GM18502 (cell line): ENCODE measurements around the gene IGF2BP2.
"Not testable (repeated sequence)": the region's sequence is repeated elsewhere in the genome, so short reads cannot be mapped to it uniquely, and the experiment has no call there.

ENCODE experiments used
- ATAC-seq: cut with Tn5 transposase; IDR thresholded peaks from one replicate; pipeline ENCODE4 v1.9.1; 2021; ENCODE audit warnings: mild to moderate bottlenecking; ENCODE audit not compliant: unreplicated experiment, poor library complexity

Gene IGF2BP2

DNA sequence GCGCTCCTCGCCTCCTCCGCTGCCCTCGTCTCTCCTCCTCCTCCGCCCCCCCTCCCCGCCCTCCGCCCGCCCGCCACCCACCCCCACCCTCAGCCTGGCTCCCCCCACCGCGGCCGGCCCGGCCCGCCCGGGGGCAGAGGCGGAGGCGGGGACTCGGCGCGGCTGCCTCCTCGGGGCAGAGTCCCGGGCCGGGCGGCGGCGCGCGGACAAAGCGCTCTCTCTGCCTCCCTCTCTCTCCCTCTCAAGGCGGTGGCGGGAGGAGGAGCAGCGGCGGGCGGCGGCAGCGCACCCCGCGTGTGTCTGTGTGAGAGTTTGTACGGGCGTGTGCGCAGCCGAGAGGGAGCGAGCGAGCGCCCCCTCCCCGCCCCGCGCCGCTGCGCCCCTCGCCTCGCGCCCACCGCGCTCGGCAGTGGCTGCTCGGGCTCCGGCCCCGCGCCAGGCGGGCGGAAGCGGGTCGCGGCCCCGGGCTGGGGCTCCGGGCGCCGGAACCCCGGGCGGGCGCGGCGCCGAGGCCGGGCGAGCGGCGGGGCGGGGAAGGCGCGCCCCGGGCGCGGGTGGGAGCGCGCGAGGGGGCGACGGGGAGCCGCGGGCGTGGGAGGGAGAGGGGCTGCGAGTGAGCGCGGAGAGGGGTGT lies at the start of gene IGF2BP2:
TSS of gene IGF2BP2 (minus strand) at position 37 of the 633 bp plus-strand sequence. CDS start 82 bp downstream, outside the sequence.
- ATAC-seq, result peak; percentile 76

DNA sequence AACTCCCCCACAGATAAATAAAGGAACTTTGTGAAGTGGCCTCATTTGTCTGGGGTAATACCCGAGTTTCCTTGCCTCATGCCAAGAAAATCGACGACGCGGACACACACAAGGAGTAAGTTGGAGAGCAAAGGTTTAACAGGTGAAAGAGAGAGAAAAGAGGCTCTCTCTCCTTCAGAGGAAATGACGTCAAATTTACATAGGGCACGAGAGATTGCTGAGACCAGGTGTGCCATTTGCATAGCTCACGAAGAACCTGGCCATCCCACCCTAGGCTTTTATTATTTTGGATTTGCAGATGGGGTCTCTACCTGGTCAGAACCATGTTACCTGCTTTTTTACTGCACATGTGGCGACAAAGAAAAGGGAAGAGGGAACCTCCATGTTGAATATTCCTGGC lies 49.3 kb upstream of the IGF2BP2 start:
- ATAC-seq, result no peak

GRCh38 chr3:185867650-185868049 lies 42.8 kb upstream of the IGF2BP2 start:
- no peak for ATAC-seq

GRCh38 chr3:185866995-185867394 lies 42.2 kb upstream of the IGF2BP2 start:
- no peak for ATAC-seq

GRCh38 chr3:185866555-185866954 lies 41.7 kb upstream of the IGF2BP2 start:
- no peak for ATAC-seq

DNA sequence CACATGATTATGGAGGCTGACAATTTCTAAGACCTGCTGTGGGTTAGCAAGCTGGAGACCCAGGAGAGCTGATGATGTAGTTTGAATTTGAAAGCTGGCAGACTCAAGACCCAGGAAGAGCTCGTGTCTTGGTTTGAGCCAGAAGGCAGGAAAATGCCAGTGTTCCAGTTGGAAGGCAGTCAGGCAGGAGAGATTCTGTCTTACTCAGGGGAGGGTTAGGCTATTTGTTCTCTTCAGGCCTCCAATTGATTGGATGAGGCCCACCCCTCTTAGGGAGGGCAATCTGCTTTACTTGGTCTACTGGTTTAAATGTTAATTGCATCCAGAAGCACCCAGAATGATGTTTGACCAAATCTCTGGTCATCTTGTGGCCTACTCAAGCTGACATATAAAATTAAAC lies 40.4 kb upstream of the IGF2BP2 start:
- no peak for ATAC-seq

- no peak for ATAC-seq
These were observed 39.9 kb upstream of the IGF2BP2 start for GRCh38 chr3:185864767-185865166.

DNA sequence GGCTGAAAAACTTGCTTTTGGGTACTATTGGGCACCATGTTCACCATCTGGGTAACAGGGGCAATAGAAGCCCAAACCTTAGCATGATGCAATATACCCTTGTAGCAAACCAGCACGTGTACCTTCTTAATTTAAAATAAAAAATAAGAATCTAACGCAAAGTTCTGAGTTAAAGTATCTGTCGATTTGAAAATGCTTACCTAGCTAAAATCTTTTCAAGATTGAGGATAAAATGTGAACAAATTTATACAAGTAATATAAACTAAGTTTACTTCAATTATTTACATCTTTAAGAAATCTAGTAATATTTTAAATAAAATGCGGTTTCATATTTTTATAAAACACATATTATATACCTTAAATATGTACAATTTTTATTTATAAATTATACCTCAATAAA lies 38.1 kb upstream of the IGF2BP2 start:
- ATAC-seq, result no peak

DNA sequence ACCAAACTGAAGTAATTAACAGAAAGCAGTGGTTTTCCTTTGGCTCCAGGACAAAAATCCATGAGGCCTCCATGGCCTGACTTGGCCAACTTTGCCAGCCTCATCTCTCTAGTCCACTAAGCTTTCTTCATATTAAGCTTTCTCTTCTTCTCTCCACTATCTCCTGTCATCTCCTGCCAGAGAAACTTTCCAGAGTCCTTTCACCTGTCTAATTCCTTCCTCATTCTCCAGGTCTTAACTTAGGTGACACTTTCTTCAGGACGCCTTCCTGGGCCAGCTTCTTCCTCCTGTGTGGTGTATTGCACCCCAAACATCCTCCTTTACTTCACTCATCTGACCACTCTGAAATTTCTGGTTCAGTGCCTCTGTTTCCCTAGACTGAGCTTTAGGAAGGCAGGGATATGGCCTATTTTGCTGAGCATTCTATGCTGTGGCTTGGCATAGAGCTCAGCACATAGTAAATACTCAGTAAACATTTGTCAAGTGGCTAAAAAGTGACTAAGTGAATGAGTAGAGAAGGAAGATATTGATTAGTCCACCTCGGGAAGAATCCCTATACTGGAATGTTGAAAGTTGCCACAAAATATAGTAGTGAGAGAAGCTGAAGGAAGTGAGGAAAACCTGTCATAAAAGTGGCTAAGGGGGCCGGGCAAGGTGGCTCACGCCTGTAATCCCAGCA lies 34.6 kb upstream of the IGF2BP2 start:
- no peak for ATAC-seq

GRCh38 chr3:185858502-185859225 lies 33.8 kb upstream of the IGF2BP2 start:
- ATAC-seq, result no peak

GRCh38 chr3:185857208-185857607 lies 32.4 kb upstream of the IGF2BP2 start:
- no peak for ATAC-seq

- no peak for ATAC-seq
These were observed 31.8 kb upstream of the IGF2BP2 start for GRCh38 chr3:185856652-185857051.

DNA sequence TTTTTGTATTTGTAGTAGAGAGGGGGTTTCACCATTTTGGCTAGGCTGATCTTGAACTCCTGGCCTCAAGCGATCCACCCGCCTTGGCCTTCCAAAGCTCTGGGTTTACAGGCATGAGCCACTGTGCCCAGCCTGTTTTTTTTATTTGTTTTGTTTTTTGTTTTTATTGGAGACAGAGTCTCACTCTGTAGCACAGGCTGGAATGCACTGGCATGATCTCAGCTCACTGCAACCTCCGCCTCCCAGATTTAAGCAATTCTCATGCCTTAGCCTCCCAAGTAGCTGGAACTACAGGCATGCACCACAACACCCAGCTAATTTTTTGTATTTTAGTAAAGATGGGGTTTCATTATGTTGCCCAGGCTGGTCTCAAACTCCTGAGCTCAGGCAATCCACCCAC lies 28.9 kb upstream of the IGF2BP2 start:
- not testable (repeated sequence) for ATAC-seq

DNA sequence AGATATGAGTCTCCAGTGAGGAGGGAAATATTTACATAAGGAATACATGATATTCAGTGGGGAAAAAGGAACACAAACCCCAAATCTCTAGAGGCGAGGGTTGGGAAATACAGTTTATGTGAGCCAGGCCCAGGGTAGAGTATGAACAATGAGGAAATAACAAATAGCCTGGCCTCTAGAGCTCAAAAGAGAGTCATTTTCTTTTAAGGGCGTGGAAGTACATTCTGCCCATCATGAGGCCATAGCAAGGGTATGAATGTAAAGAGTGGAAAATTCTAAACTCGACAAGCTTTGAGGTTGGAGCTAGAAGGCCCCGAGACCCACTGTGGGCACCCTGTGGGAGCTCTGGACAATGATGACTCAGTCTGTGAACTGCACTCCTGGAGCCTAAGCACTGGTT lies 27.8 kb upstream of the IGF2BP2 start:
- ATAC-seq, result no peak

- ATAC-seq, result no peak
These were observed 27.1 kb upstream of the IGF2BP2 start for GRCh38 chr3:185851959-185852358.

DNA sequence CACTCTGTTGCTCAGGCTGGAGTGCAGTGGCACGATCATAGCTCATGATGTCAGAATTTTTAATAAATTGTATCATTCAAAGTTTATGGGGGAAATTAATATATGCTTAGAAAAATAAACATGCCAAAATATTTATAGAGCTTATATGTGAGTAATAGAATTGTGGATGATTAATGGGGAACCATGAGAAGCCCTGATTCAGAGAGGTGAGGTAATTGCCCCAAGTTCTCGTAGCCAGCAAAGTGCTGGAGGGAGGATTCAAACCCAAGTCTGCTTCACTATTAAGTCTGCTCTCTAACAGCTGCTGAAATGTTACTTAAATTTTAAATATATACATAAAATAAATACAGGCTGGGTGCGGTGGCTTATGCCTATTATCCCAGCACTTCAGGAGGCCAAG lies 26.2 kb upstream of the IGF2BP2 start:
- ATAC-seq, result no peak

DNA sequence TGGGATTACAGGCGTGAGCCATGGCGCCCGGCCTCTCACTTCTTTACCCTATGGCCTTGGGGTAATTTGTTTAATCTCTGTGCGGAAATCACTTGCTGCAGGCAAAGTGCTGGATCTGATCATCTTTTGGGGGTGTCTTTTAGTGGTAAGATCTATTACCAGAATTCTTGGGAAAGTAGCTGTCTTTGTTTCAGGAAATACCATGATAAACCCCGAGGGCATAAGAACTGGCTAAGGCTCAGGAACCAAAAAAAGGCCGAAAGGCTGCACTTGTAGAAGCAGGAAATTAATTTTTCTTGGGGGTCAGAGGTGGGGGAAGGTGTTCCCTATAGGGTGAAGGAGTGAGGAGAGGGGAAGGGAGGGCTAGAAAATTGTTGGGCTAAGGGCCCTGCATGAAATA lies 22.7 kb upstream of the IGF2BP2 start:
- ATAC-seq, result no peak

DNA sequence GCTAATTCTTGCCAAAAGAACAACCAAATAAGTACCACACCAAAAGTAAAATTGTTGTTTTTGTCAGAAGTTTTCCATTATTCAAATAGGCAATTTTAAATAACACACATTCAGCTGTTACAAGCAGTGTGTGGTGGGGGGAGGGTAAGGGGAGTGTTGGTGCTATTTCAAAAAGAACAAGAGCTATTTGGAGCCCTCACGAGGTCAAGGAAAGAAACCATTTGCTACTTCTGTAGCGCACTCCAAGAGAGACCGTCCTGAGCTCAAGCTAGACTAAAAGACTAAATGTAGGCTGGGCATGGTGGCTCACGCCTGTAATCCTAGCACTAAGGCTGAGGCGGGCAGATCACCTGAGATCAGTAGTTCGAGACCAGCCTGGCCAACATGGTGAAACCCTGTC lies 21.2 kb upstream of the IGF2BP2 start:
- no peak for ATAC-seq

- ATAC-seq, result no peak
These were observed 19.2 kb upstream of the IGF2BP2 start for GRCh38 chr3:185844051-185844450.

- no peak for ATAC-seq
These were observed 18.8 kb upstream of the IGF2BP2 start for GRCh38 chr3:185843635-185844034.

DNA sequence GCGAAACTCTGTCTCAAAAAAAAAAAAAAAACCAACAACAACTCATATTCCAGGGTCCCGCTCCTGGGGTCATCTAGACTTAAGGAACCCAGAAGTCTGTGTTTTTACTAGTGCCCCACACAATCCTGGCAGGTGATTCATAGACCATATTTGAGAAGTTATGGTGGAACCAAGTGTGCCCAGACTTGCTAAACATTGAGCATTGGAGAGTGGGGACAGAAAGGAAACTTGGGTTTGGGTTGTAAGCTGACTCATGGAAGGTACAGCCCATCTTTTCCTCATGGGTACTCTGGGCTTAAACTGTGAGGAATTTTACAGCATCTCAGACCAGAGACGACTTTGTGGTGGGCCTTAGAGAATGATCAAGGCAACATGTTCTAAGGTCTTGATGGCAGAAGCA lies 18.3 kb upstream of the IGF2BP2 start:
- no peak for ATAC-seq

GRCh38 chr3:185842241-185842640 lies 17.4 kb upstream of the IGF2BP2 start:
- ATAC-seq, result no peak
